Stimulated activated CD4-positive, alpha-beta T cell treated with anti-CD3 and anti-CD28 coated beads, Interleukin-1b, Interleukin-23, amount 100 ng/mL, for 1 hour (primary cell): ENCODE data around the gene MYBBP1A.

Experiments used
- DNase-seq, 2 donors: peaks; one replicate each; pipeline ENCODE4 v3.0.0-alpha.2; 2020; ENCODE audit warnings: low read depth in 2 of 2

The MYBBP1A gene

GRCh38 chr17:4548721-4549531 lies 6.3 kb downstream of the MYBBP1A start:
- no peak for DNase-seq

- DNase-seq: no peak
These were observed 7.1 kb downstream of the MYBBP1A start for GRCh38 chr17:4548061-4548461.

GRCh38 chr17:4547118-4547906 lies 7.9 kb downstream of the MYBBP1A start:
- DNase-seq: no peak

GRCh38 chr17:4545217-4545951 lies 9.8 kb downstream of the MYBBP1A start:
- DNase-seq: no peak

GRCh38 chr17:4544951-4545216 lies 10.3 kb downstream of the MYBBP1A start:
- DNase-seq: no peak

- DNase-seq: no peak
These were observed 10.8 kb downstream of the MYBBP1A start for GRCh38 chr17:4544135-4544950.

GRCh38 chr17:4543557-4544026 lies 11.6 kb downstream of the MYBBP1A start:
- DNase-seq: no peak

- no peak for DNase-seq
These were observed 12.4 kb downstream of the MYBBP1A start for GRCh38 chr17:4542726-4543191.

GRCh38 chr17:4542003-4542725 lies 13.0 kb downstream of the MYBBP1A start:
- DNase-seq: no peak

- no peak for DNase-seq
These were observed 13.7 kb downstream of the MYBBP1A start for GRCh38 chr17:4541328-4542002.

- DNase-seq: no peak
These were observed 14.4 kb downstream of the MYBBP1A start for GRCh38 chr17:4540687-4541327.

- no peak for DNase-seq
These were observed 14.9 kb downstream of the MYBBP1A start for GRCh38 chr17:4540224-4540651.

GRCh38 chr17:4539576-4540223 lies 15.5 kb downstream of the MYBBP1A start:
- no peak for DNase-seq

- no peak for DNase-seq
These were observed 16.2 kb downstream of the MYBBP1A start for GRCh38 chr17:4539025-4539424.

GRCh38 chr17:4538236-4539002 lies 16.8 kb downstream of the MYBBP1A start:
- DNase-seq: no peak

GRCh38 chr17:4537451-4538235 lies 17.5 kb downstream of the MYBBP1A start:
- DNase-seq: no peak

GRCh38 chr17:4536742-4537411 lies 18.3 kb downstream of the MYBBP1A start:
- no peak for DNase-seq
